Activated T-cell treated with anti-CD3 and anti-CD28 coated beads, Interleukin-2, amount 50 U/mL, for 24 hours (primary cell): ENCODE data around the gene CAMKK1.

Source experiments
- DNase-seq: peaks from one replicate; pipeline ENCODE4 v3.0.0-alpha.2; 2020
- H3K27ac Mint-ChIP-seq: 2 replicates; pipeline ENCODE4 v1.8.0; 2020; ENCODE audit warnings: mild to moderate bottlenecking, mixed read lengths
- H3K27me3 Mint-ChIP-seq: 2 replicates; pipeline ENCODE4 v1.8.0; 2020; ENCODE audit warnings: mixed read lengths
- H3K36me3 Mint-ChIP-seq: 2 replicates; pipeline ENCODE4 v1.8.0; 2020; ENCODE audit warnings: low read depth, mixed read lengths
- H3K4me1 Mint-ChIP-seq: 2 replicates; pipeline ENCODE4 v1.8.0; 2020; ENCODE audit warnings: low read depth, mixed read lengths
- H3K4me3 Mint-ChIP-seq: 2 replicates; pipeline ENCODE4 v1.8.0; 2020; ENCODE audit warnings: mild to moderate bottlenecking, moderate library complexity, mixed read lengths
- H3K9me3 Mint-ChIP-seq: 2 replicates; pipeline ENCODE4 v1.8.0; 2020; ENCODE audit warnings: mixed read lengths

The CAMKK1 gene

DNA sequence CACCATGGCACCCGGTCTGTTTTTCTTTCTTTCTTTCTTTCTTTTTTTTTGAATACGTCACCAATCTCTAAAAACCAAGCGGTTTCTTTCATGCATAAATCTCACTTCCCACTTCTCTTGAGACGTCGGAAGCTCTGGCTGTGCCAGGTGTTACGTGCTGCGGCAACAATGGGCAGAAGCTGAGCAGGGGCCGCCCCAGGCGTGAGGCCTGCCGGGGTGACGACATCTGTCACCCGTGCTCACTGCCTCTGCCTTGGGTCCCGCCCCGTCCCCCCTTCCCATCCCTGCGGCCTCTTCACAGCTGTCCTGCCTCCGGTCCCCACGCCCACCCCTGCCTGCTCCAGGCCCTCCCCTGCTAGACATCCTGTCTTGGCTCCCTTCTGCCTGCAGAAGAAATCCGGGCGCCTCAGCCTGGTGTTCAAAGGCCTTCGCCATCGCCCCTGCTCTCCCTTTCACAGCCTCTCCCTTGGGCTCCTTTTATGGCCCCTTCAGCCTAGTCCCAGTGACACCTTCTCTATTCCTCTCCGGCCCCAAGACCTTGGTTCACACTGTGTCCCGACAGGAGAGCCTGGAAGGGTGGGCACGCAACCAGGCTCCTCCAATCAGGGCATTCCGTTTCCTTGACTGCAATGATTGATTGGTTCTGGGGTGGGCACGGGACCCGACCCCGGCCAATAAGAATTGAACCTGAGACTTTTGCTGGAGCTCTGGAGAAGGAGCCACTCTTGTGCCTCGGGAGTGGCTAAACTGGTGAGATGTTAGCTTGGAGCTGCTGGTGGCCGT is 18.6 kb upstream of the CAMKK1 start:
- Mint-ChIP-seq H3K27me3 (no peaks in the 10 kb centered on the region), H3K4me3 (peak overlapping the region; percentile 63), H3K27ac (peak overlapping the region; percentile 84), H3K9me3 (no peaks in the 10 kb centered on the region), H3K36me3 (no peaks in the 10 kb centered on the region), H3K4me1 (peaks cover 39% of the 10 kb centered on the region)
- peak; percentile 74 for DNase-seq

DNA sequence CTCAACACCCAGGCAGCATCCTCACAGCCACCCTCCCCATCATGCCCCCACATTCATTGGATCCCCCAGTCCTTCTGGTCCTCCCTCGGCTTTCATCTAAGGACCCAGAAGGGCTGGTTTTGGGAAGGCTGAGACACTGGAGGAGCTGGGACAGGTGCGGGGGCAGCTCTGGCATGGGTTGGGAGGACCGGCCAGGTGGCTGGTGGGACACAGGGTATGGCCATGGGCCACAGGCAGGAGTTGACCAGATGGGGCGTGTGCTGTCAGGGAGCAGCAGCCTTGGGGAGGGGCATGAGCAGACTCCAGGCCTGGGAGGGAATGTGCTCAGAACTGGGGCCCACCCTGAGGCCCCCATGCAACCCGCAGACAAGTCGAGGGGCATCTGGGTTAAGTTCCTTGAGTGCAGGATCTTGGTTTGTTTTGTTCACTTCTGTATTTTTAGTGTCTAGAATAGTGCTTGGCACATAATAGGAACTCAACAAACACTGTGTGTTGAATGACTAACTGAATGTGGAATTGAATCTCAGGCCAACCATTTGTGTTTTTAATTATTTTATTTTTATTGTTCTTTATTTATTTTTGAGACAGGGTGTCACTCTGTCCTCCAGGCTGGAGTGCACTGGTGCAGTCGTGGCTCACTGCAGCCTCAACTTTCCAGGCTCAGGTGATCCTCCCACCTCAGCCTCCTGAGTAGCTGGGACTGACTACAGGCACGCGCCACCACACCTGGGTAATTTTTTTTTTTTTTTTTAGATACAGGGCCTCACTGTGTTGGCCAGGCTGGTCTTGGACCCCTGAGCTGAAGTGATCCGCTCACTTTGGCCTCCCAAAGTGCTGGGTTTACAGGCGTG is 17.8 kb upstream of the CAMKK1 start:
- peaks cover 31% of the 10 kb centered on the region for H3K4me1 Mint-ChIP-seq
- H3K27me3 Mint-ChIP-seq = no peaks in the 10 kb centered on the region
- no peaks in the 10 kb centered on the region for H3K9me3 Mint-ChIP-seq
- peak overlapping the region; percentile 84 for H3K27ac Mint-ChIP-seq
- H3K36me3 Mint-ChIP-seq = no peaks in the 10 kb centered on the region
- H3K4me3 Mint-ChIP-seq = peak overlapping the region; percentile 63
- DNase-seq = peak; percentile 41

GRCh38 chr17:3909257-3909656 is 16.4 kb upstream of the CAMKK1 start:
- Mint-ChIP-seq H3K27me3 (no peaks in the 10 kb centered on the region), H3K9me3 (no peaks in the 10 kb centered on the region), H3K36me3 (no peaks in the 10 kb centered on the region), H3K4me1 (peaks cover 23% of the 10 kb centered on the region), H3K27ac (no peak overlapping the region), H3K4me3 (no peak overlapping the region)
- no peak for DNase-seq

DNA sequence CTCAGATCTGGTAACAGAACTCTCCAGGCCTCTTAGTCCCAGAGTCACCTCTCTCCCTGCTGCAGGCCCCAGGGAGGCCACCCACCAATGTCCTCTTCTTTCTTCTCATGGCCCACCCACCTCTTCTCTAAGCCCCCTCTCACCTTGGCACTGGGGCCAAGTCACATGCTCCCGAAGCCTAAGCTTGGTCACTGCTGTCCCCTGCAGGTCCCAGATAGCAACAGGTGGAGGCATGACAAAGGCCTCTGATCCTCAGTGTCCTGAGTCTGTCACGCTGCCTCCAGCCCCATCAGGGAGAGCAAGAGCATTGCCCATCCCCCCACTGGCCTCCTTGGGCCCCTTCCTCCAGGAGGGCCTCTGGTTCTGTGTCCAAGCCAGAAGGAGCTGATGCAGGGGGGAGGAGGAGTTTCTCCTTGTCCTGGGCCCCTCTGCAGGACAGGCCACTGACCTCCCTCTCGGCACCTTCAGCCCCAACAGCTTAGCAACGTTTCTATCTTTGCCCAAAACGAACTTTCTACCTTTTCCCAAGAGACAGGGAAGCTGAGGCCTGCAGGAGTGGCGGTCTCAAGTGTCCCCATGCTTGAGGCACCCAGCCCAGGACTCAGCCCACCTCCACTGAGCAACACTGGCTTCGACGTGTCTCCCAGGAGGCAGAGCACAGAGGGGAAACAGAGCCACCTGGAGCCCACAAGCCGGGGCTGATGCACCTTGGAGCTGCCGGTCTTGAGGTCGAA is 14.8 kb upstream of the CAMKK1 start:
- Mint-ChIP-seq H3K9me3 (no peaks in the 10 kb centered on the region), H3K4me1 (peaks cover 14% of the 10 kb centered on the region), H3K36me3 (no peaks in the 10 kb centered on the region), H3K27me3 (no peaks in the 10 kb centered on the region), H3K4me3 (no peak overlapping the region), H3K27ac (no peak overlapping the region)
- no peak for DNase-seq

GRCh38 chr17:3906881-3907280 is 14.0 kb upstream of the CAMKK1 start:
- H3K9me3 Mint-ChIP-seq = no peaks in the 10 kb centered on the region
- H3K4me3 Mint-ChIP-seq = no peak overlapping the region
- H3K4me1 Mint-ChIP-seq = peaks cover 14% of the 10 kb centered on the region
- H3K27ac Mint-ChIP-seq = no peak overlapping the region
- H3K27me3 Mint-ChIP-seq = no peaks in the 10 kb centered on the region
- DNase-seq = no peak
- no peaks in the 10 kb centered on the region for H3K36me3 Mint-ChIP-seq

GRCh38 chr17:3905017-3905520 is 12.2 kb upstream of the CAMKK1 start:
- no peak for DNase-seq
- H3K4me1 Mint-ChIP-seq = no peaks in the 10 kb centered on the region
- no peak overlapping the region for H3K27ac Mint-ChIP-seq
- H3K9me3 Mint-ChIP-seq = no peaks in the 10 kb centered on the region
- no peaks in the 10 kb centered on the region for H3K36me3 Mint-ChIP-seq
- H3K27me3 Mint-ChIP-seq = no peaks in the 10 kb centered on the region
- H3K4me3 Mint-ChIP-seq = no peak overlapping the region

GRCh38 chr17:3904501-3904900 is 11.6 kb upstream of the CAMKK1 start:
- H3K9me3 Mint-ChIP-seq = no peaks in the 10 kb centered on the region

DNA sequence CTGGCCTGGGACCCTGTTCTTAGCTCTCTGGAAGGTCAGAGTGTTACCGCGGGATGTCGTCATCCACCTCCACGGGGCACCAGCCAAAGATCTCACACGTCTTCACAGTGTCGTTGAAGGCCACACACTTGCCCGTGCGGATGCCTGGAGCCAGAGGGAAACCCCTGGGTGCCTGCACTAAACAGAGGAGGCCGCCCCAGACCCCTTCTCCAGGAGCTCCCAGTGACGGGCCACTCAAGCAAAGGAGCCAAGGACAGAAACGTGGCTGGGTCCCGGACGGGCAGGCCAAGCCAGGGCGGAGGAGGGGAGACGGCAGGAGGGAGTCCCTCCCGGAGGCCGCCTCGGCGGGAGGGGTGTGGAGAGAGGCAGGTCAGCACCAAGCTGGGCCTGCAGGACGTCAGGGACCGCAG is 11.0 kb upstream of the CAMKK1 start:
- Mint-ChIP-seq H3K27ac (no peak overlapping the region), H3K36me3 (no peaks in the 10 kb centered on the region), H3K9me3 (no peaks in the 10 kb centered on the region), H3K4me3 (no peak overlapping the region), H3K27me3 (no peaks in the 10 kb centered on the region), H3K4me1 (no peaks in the 10 kb centered on the region)
- DNase-seq = no peak

More at GRCh38 chr17:3904501-3904900, 11.6 kb upstream of the CAMKK1 start:
- no peak overlapping the region for H3K4me3 Mint-ChIP-seq
- no peaks in the 10 kb centered on the region for H3K36me3 Mint-ChIP-seq
- H3K27ac Mint-ChIP-seq = no peak overlapping the region
- H3K4me1 Mint-ChIP-seq = no peaks in the 10 kb centered on the region
- H3K27me3 Mint-ChIP-seq = no peaks in the 10 kb centered on the region
- no peak for DNase-seq

DNA sequence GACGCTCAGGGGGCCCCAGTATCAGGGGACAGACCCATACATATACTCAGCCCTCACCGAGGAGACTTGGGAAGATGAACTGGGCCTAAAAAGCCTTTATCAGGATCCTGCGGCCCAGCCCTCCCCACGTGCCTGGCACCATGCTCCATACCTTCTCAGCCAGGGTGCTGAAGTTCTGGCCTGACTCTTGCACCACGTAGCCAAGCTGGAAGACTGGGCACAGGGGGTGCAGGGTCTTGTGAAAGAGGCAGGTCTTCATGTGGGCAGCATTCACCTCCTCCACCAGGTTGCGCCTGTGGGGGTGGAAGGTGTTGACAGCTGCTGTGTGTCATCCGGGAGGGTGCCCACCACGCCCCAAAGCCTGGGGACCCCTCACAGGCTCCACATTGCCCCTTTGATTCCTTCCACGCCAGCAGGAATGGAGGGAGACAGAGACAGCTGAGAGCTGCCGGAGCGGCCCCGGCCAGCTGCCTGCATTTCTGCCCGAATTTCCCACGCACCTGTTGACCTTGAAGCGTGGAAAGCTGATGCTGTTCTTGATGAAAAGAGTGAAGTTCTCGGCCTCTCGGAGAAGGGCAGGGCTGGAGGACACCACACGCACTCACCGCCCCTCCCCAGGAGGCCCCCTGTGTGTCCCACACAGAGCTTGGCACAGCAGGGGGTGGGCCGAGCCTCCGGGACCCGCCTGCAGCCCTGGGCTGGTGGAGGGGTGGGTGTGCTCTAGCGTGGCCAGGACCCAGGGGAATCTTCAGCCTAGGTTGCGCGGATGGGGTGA is 10.4 kb upstream of the CAMKK1 start:
- Mint-ChIP-seq H3K27ac (no peak overlapping the region), H3K9me3 (no peaks in the 10 kb centered on the region), H3K4me1 (no peaks in the 10 kb centered on the region), H3K4me3 (no peak overlapping the region), H3K36me3 (no peaks in the 10 kb centered on the region), H3K27me3 (no peaks in the 10 kb centered on the region)
- no peak for DNase-seq

- H3K27ac Mint-ChIP-seq = no peak overlapping the region
- H3K4me3 Mint-ChIP-seq = no peak overlapping the region
- DNase-seq = no peak
- no peaks in the 10 kb centered on the region for H3K36me3 Mint-ChIP-seq
- no peaks in the 10 kb centered on the region for H3K4me1 Mint-ChIP-seq
- H3K9me3 Mint-ChIP-seq = no peaks in the 10 kb centered on the region
- H3K27me3 Mint-ChIP-seq = no peaks in the 10 kb centered on the region
Observed at GRCh38 chr17:3900646-3901045, 7.8 kb upstream of the CAMKK1 start.

DNA sequence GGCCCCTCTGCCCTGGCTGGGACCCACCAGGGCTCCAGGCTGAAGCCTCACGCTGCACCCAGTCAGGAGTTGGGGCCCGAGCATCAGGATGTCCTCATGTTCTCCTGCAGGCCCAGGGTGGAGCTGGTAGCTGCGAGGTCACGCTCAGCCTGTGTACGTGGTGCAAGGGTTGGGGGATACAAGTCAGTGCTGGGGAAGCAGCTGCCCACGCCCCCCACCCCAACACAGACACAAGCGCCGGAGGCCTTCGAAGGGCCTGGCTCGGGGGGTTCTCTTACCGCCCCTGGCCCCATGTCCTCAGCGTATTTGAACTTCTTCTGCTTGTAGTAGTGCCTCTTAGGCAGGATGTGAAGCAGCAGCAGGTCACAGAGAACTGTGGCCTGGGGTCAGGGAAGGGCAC is 4.9 kb upstream of the CAMKK1 start:
- H3K27ac Mint-ChIP-seq = no peak overlapping the region
- no peaks in the 10 kb centered on the region for H3K36me3 Mint-ChIP-seq
- H3K4me1 Mint-ChIP-seq = peaks cover 12% of the 10 kb centered on the region
- no peak for DNase-seq
- H3K9me3 Mint-ChIP-seq = no peaks in the 10 kb centered on the region
- no peak overlapping the region for H3K4me3 Mint-ChIP-seq
- H3K27me3 Mint-ChIP-seq = no peaks in the 10 kb centered on the region

GRCh38 chr17:3896968-3897235 is 4.0 kb upstream of the CAMKK1 start:
- no peaks in the 10 kb centered on the region for H3K36me3 Mint-ChIP-seq
- peaks cover 15% of the 10 kb centered on the region for H3K4me1 Mint-ChIP-seq
- H3K9me3 Mint-ChIP-seq = no peaks in the 10 kb centered on the region
- no peak for DNase-seq
- H3K27ac Mint-ChIP-seq = no peak overlapping the region
- H3K27me3 Mint-ChIP-seq = no peaks in the 10 kb centered on the region
- no peak overlapping the region for H3K4me3 Mint-ChIP-seq

- H3K36me3 Mint-ChIP-seq = no peaks in the 10 kb centered on the region
- no peaks in the 10 kb centered on the region for H3K9me3 Mint-ChIP-seq
- peaks cover 20% of the 10 kb centered on the region for H3K4me1 Mint-ChIP-seq
- no peak for DNase-seq
- no peak overlapping the region for H3K4me3 Mint-ChIP-seq
- H3K27ac Mint-ChIP-seq = no peak overlapping the region
- H3K27me3 Mint-ChIP-seq = no peaks in the 10 kb centered on the region
Observed at GRCh38 chr17:3896108-3896967, 3.5 kb upstream of the CAMKK1 start.
